Upper lobe of right lung (tissue), 1 donor: ENCODE measurements around the gene FAM53C. TPM values are rescaled to one million over a fixed set of nuclear protein-coding genes. Genes with fewer than 3 reads are reported as not detected.
"Not testable (repeated sequence)": the region's sequence is repeated elsewhere in the genome, so short reads cannot be mapped to it uniquely, and the experiment has no call there.

Source experiments
- ATAC-seq: fragments of 200-7000 bp; cut with Tn5 transposase; one replicate; pipeline ENCODE4 v1.9.1; 2020; ENCODE audit warnings: mild to moderate bottlenecking, moderate library complexity
- DNase-seq: peaks from one replicate; pipeline ENCODE4 v3.0.0-alpha.2; 2020
- H3K27ac ChIP-seq: fragments of 200-600 bp; one replicate; pipeline ENCODE4 v1.8.0; 2022
- H3K27me3 ChIP-seq: fragments of 200-600 bp; one replicate; pipeline ENCODE4 v1.8.0; 2022; ENCODE audit warnings: mild to moderate bottlenecking
- H3K36me3 ChIP-seq: fragments of 200-600 bp; one replicate; pipeline ENCODE4 v1.8.0; 2022
- H3K4me1 ChIP-seq: fragments of 200-600 bp; one replicate; pipeline ENCODE4 v1.8.0; 2022
- H3K4me3 ChIP-seq: fragments of 200-600 bp; one replicate; pipeline ENCODE4 v1.8.0; 2022; ENCODE audit warnings: mild to moderate bottlenecking
- H3K9me3 ChIP-seq: fragments of 200-600 bp; one replicate; pipeline ENCODE4 v1.8.0; 2022
- intact Hi-C: fragments of 100-400 bp; cut with DNase I; formaldehyde crosslinking; loops from one replicate; pipeline ENCODE4 v1.11.0; 2022
- total RNA-seq: library from RNA; stranded (reverse); fragmentation: NEBNext Ultra II Directional; extraction: Animal tissue kit (Norgen Biotek cat#: 25700); gene quantifications from one replicate; pipeline ENCODE4 v1.2.1, GENCODE V29; 2021
- TF ChIP-seq, protein P1 (sequence below): fragments of 200-600 bp; IDR thresholded peaks from one replicate; pipeline ENCODE4 v1.8.0; 2022; ENCODE audit warnings: antibody characterized with exemption
- donor health status: DM: no; HTN: yes; CAD: no; lungs with severe emphysema.

The FAM53C gene
- total RNA-seq, 1 donor from 2014 or later, result 23.0 TPM

DNA sequence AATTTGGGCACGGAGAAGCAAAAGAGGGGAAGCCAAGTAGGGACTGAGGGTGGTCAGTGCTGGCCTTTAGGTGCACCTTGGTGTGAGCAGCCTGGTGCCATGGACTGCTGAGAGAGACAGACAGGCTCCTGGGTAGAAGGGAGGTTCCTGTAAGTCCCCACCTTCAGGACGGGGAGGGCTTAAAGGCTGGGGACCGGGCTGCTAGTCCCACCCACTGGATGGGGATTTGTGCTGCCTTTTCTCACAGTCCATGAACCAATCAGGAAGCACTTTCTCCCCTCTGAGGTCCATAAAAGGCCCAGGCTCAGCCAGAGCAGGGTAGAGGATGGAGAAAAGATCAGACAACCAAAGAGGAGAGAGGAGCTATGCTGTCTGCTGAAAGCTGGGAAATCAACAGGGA lies 21.7 kb upstream of the FAM53C start:
- DNase-seq (no peak), ATAC-seq (peak; percentile 10)
- no peaks in the 10 kb centered on the region for H3K4me1 ChIP-seq
- H3K4me3 ChIP-seq, result no peak overlapping the region
- H3K36me3 ChIP-seq, result no peaks in the 10 kb centered on the region
- no peaks in the 10 kb centered on the region for H3K9me3 ChIP-seq
- TF ChIP-seq, protein P1, sequence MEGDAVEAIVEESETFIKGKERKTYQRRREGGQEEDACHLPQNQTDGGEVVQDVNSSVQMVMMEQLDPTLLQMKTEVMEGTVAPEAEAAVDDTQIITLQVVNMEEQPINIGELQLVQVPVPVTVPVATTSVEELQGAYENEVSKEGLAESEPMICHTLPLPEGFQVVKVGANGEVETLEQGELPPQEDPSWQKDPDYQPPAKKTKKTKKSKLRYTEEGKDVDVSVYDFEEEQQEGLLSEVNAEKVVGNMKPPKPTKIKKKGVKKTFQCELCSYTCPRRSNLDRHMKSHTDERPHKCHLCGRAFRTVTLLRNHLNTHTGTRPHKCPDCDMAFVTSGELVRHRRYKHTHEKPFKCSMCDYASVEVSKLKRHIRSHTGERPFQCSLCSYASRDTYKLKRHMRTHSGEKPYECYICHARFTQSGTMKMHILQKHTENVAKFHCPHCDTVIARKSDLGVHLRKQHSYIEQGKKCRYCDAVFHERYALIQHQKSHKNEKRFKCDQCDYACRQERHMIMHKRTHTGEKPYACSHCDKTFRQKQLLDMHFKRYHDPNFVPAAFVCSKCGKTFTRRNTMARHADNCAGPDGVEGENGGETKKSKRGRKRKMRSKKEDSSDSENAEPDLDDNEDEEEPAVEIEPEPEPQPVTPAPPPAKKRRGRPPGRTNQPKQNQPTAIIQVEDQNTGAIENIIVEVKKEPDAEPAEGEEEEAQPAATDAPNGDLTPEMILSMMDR, result no peak
- H3K27ac ChIP-seq, result no peak overlapping the region
- H3K27me3 ChIP-seq, result no peaks in the 10 kb centered on the region
- intact Hi-C loops, result no loop called here

DNA sequence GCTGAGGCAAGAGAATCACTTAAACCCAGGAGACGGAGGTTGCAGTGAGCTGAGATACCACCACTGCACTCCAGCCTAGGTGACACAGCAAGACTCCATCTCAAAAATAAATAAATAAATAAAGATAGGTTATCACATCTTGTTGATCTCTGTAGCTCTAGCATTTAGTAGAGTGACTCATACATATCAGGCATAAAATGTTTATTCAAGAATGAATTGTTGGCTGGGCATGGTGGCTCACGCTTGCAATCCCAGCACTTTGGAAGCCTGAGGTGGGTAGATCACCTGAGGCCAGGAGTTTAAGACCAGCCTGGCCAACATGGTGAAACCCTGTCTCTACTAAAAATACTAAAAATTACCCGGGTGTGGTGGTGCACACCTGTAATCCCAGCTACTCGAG lies 19.9 kb upstream of the FAM53C start:
- ATAC-seq, intact Hi-C loops, DNase-seq, H3K27ac ChIP-seq, H3K36me3 ChIP-seq, H3K27me3 ChIP-seq, H3K4me1 ChIP-seq, H3K9me3 ChIP-seq, H3K4me3 ChIP-seq: not testable (repeated sequence)

DNA sequence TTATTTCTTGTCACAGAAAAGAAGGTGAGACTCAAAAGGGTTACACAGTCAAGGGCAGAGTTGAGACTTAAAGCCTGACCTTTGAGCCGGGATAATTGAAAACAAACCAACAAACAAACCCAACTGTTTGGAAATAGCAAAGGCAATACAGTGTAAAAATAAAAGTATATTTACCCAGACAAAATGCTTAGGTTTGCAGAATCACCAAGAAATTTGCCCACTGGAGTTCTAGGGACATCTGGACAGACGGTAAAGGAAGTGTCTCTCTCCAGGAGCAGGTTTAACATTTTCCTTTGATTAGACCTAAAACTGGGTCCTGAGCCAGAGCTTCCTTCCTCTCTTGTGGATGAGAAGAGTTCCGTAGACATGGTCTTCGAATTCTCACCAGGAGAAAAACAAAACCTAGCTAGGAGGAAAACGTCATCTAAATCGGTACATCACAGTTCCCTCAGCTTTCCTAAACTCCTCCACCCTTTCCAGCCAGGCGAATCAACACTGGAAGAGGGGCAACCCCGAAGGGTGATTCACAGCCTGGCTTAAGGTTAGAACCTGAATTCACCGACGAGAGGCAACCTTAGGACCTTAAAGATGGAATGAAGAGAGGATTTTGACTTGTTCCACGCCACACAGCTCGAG lies 7.1 kb upstream of the FAM53C start:
- Histone ChIP-seq H3K36me3 (no peaks in the 10 kb centered on the region), H3K4me1 (peaks cover 11% of the 10 kb centered on the region), H3K9me3 (no peaks in the 10 kb centered on the region), H3K27me3 (no peaks in the 10 kb centered on the region), H3K27ac (no peak overlapping the region), H3K4me3 (peak overlapping the region; percentile 50)
- TF ChIP-seq, protein P1, result no peak
- intact Hi-C loops, result no loop called here
- ATAC-seq (no peak), DNase-seq (no peak)

DNA sequence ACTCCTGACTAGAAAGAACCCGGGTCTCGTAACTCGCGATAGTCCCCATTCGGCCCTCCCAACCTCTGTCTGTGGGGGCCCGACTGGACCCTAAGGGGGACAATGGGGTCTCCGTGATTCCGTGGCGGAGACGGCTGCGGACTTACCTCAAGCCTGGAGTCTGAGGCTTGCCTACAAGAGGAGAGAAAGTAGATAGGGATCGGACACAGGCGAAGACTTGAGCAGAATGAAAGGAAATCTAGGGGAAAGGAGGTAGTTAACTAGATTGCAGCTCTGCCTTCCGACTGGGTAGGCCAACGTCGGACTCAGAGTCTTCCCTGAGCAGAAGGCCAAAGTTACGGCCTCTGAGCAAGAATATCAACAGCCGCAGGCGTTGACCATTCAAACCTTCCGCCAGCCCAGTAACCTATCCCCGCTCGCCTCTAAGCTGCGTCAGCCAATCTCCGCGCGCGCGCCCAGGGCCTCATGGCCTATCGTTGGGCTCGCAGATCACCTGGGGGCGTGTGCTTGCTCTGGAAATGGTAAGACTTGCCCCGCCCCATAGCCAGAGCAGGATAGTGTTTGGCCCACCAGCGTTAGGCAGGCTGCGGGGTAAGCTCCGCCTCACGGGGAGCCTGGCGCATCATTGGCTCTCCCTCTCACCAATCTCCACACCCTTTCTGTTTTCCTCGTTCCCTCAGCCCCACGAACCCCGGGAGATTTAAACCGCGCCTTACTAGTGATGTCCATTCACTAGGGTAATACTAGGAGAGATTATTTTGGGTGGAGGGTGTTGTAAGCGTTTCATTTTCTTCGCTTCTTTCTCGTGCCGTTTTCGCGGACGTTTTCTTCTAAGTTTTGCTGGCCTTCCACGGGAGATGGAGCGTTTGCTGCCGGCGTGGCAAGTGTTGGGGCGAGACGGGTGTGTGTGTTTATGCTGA lies 6.4 kb upstream of the FAM53C start, which contains the start of gene CDC25C:
Gene CDC25C (minus strand): TSS at position 356 of the 920 bp plus-strand sequence. CDS start 624 bp downstream, outside the sequence.
- peak within 1 kb of the TSS; percentile 50 for H3K4me3 ChIP-seq
- DNase-seq, result peak; percentile 97
- intact Hi-C loops, result no loop called here
- H3K4me1 ChIP-seq, result peaks cover 11% of the 10 kb centered on the region
- TF ChIP-seq, protein P1, result no peak
- peak; percentile 100 for ATAC-seq
- no peaks in the 10 kb centered on the region for H3K36me3 ChIP-seq
- H3K27me3 ChIP-seq, result no peaks in the 10 kb centered on the region
- no peak within 1 kb of the TSS for H3K27ac ChIP-seq
- H3K9me3 ChIP-seq, result no peaks in the 10 kb centered on the region

DNA sequence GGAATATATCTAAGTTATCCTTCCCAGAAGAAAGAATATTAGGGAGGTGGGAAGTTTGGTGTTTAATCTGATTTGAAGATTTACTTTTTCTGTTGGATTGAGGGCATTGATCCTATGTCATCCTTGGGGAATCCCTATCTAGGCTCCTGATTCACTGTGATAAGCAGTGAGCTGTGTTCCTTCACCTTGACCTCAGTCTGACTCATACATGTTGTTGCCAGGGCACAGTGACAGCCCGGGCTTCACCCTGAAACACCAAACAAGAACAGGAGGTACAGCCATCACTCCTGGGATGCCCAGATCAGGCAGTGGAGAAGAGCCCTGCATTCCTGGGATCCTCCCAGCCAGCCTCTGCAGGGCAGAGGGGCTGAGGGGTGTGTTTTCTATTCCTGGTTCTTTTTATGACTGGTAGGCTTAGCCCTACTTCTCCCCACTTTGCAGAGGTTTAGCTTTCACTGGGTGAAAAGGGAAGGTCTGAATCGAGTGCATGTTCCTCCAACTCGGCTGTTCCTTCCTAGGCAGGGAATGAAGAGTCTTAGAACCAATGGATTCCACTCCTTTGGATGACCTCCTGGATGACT lies 3.1 kb upstream of the FAM53C start:
- no peaks in the 10 kb centered on the region for H3K27me3 ChIP-seq
- no peak overlapping the region for H3K27ac ChIP-seq
- TF ChIP-seq, protein P1, result no peak
- no peak overlapping the region for H3K4me3 ChIP-seq
- intact Hi-C loops, result no loop called here
- H3K4me1 ChIP-seq, result peaks cover 23% of the 10 kb centered on the region
- no peaks in the 10 kb centered on the region for H3K9me3 ChIP-seq
- no peak for DNase-seq
- ATAC-seq, result no peak
- H3K36me3 ChIP-seq, result no peaks in the 10 kb centered on the region
